K562 (cell line): ENCODE data around the gene KAZALD1. TPM values are rescaled to one million over a fixed set of nuclear protein-coding genes. Genes with fewer than 3 reads are reported as not detected.

Source experiments
- ATAC-seq: fragments of 200-7000 bp; cut with Tn5 transposase; 3 replicates; pipeline ENCODE4 v1.9.1; 2020; ENCODE audit warnings: moderate library complexity
- BruUV-seq: library from RNA; stranded (reverse); fragments of 400-500 nt; replicated peaks from 2 replicates; lab custom pipeline; 2021; lab: Mats Ljungman, UMichigan
- CTCF ChIA-PET: fragments of 300-600 bp; formaldehyde crosslinking; extraction: SDS; loops from one replicate; lab custom pipeline; 2021; ENCODE audit warnings: low intra/inter-chr PET ratio; lab: Yijun Ruan, JAX
- POLR2A ChIA-PET: fragments of 300-600, 350-650 bp; sonication (Branson Sonifier 250); formaldehyde crosslinking; extraction: SDS; loops from one replicate; lab custom pipeline; 2021; ENCODE audit warnings: antibody characterized with exemption, inconsistent platforms; lab: Yijun Ruan, JAX
- DNase-seq, 4 experiments: peaks; one replicate each; pipeline versions ENCODE4 v3.0.0 to v3.0.0-alpha.2; 2011 to 2018; ENCODE audit warnings: low spot score in 3 of 4, mixed read lengths in 3 of 4; ENCODE audit errors: extremely low read depth in 1 of 4
- FAIRE-seq: peaks from 2 replicates; lab custom pipeline; 2011; peaks lifted over from hg19 to GRCh38; lab: Jason Lieb, UNC
- H2AFZ ChIP-seq: 2 replicates; pipeline ENCODE4 v1.6.0; 2011; ENCODE audit warnings: low read depth, low read length, control low read depth, inconsistent platforms
- H3K27ac ChIP-seq: fragments of 200-600 bp; 3 replicates; pipeline ENCODE4 v1.8.0; 2011; ENCODE audit warnings: low read depth, mild to moderate bottlenecking, control low read depth, inconsistent platforms, low read length, moderate library complexity, mixed read lengths; ENCODE audit errors: extremely low read depth
- H3K27me3 ChIP-seq, 2 experiments: fragments of 300-600 bp in 1 of 2; 2 replicates in 1 of 2; 3 replicates in 1 of 2; pipeline versions ENCODE4 v1.6.0 to v1.8.0; 2011; ENCODE audit warnings: inconsistent platforms in 2 of 2, low read length in 2 of 2, mild to moderate bottlenecking in 1 of 2, mixed read lengths in 1 of 2, moderate library complexity in 1 of 2; ENCODE audit not compliant: control insufficient read depth in 2 of 2, insufficient read depth in 2 of 2
- H3K36me3 ChIP-seq: fragments of 300-600 bp; 3 replicates; pipeline ENCODE4 v1.8.0; 2011; ENCODE audit warnings: mild to moderate bottlenecking, low read length, inconsistent platforms; ENCODE audit not compliant: control insufficient read depth, insufficient read depth
- H3K4me1 ChIP-seq, 2 experiments: fragments of 200-600 bp in 1 of 2; replicated peaks in 1 of 2; 2 replicates in 1 of 2; 3 replicates in 1 of 2; pipeline versions ENCODE4 v1.5.1 to v1.8.0; 2011; ENCODE audit warnings: inconsistent platforms in 2 of 2, low read length in 2 of 2, mild to moderate bottlenecking in 1 of 2, mixed read lengths in 1 of 2, moderate library complexity in 1 of 2; ENCODE audit not compliant: control insufficient read depth in 2 of 2, insufficient read depth in 2 of 2
- H3K4me2 ChIP-seq: 2 replicates; pipeline ENCODE4 v1.6.1; 2011; ENCODE audit warnings: low read length, control low read depth, inconsistent platforms, mixed read lengths; ENCODE audit not compliant: insufficient read depth
- H3K4me3 ChIP-seq: fragments of 200-600 bp; sonication (generic), shearing (Covaris generic); 2 replicates; pipeline ENCODE4 v1.5.1; 2016; ENCODE audit warnings: control low read depth, inconsistent platforms
- H3K79me2 ChIP-seq: fragments of 200-600 bp; 3 replicates; pipeline ENCODE4 v1.8.0; 2011; ENCODE audit warnings: low read length, inconsistent platforms; ENCODE audit not compliant: control insufficient read depth, insufficient read depth
- H3K9ac ChIP-seq, 2 experiments: 2 replicates each; pipeline versions ENCODE4 v1.6.0 to v1.6.1; 2011; ENCODE audit warnings: low read depth in 2 of 2, low read length in 2 of 2, control low read depth in 1 of 2, inconsistent platforms in 1 of 2, mild to moderate bottlenecking in 1 of 2, mixed read lengths in 1 of 2; ENCODE audit not compliant: insufficient read depth in 1 of 2
- H3K9me1 ChIP-seq: one replicate; pipeline ENCODE4 v1.6.0; 2011; ENCODE audit warnings: inconsistent platforms, mild to moderate bottlenecking, low read length, moderate library complexity; ENCODE audit not compliant: control insufficient read depth, insufficient read depth
- H3K9me3 ChIP-seq: replicated peaks from 2 replicates; pipeline ENCODE4 v1.5.1; 2011; ENCODE audit warnings: low read depth, low read length, inconsistent platforms; ENCODE audit not compliant: control insufficient read depth, insufficient read depth
- H4K20me1 ChIP-seq: replicated peaks from 2 replicates; pipeline ENCODE4 v1.6.1; 2011; ENCODE audit warnings: low read length, inconsistent platforms, mixed read lengths; ENCODE audit not compliant: control insufficient read depth, insufficient read depth
- ARID1B ChIP-seq: fragments of 450-650 bp; IDR thresholded peaks from 2 replicates; pipeline ENCODE4 v1.6.1; 2016; ENCODE audit warnings: antibody characterized with exemption, mild to moderate bottlenecking, inconsistent platforms
- DACH1 ChIP-seq: fragments of 450-650 bp; IDR thresholded peaks from 2 replicates; pipeline ENCODE4 v1.6.1; 2018; ENCODE audit not compliant: partially characterized antibody
- KLF6 ChIP-seq: fragments of 250-450 bp; sonication (Bioruptor Pico); IDR thresholded peaks from 2 replicates; pipeline ENCODE4 v1.4.0; 2020; ENCODE audit warnings: mild to moderate bottlenecking, moderate library complexity, borderline replicate concordance
- MEIS2 ChIP-seq: fragments of 450-650 bp; IDR thresholded peaks from 2 replicates; pipeline ENCODE4 v1.6.1; 2014; ENCODE audit warnings: mild to moderate bottlenecking; ENCODE audit not compliant: partially characterized antibody
- NFIC ChIP-seq: fragments of 450-650 bp; IDR thresholded peaks from 2 replicates; pipeline ENCODE4 v1.6.1; 2017; ENCODE audit warnings: mild to moderate bottlenecking, inconsistent platforms
- NR0B1 ChIP-seq: fragments of 450-650 bp; IDR thresholded peaks from one replicate; pipeline ENCODE4 v1.6.1; 2018; ENCODE audit warnings: mild to moderate bottlenecking, moderate library complexity; ENCODE audit not compliant: partially characterized antibody
- NR3C1 ChIP-seq: sonication (generic); formaldehyde crosslinking; IDR thresholded peaks from 2 replicates; pipeline ENCODE4 v1.8.1; 2022; ENCODE audit warnings: missing genetic modification reagents
- RREB1 ChIP-seq: fragments of 250-450 bp; sonication (Bioruptor Pico); IDR thresholded peaks from 2 replicates; pipeline ENCODE4 v1.4.0; 2020
- SETDB1 ChIP-seq: IDR thresholded peaks from one replicate; pipeline ENCODE4 v1.6.1; 2012; ENCODE audit warnings: low read length, control low read depth, inconsistent platforms
- STAT5A ChIP-seq: IDR thresholded peaks from 2 replicates; pipeline ENCODE4 v1.6.1; 2012; ENCODE audit warnings: low read length, inconsistent platforms, borderline replicate concordance
- TFAM ChIP-seq: fragments of 250-450 bp; sonication (Bioruptor Pico); conservative IDR thresholded peaks from 2 replicates; pipeline ENCODE4 v1.5.0; 2021; ENCODE audit warnings: mild to moderate bottlenecking, moderate library complexity
- ZNF354B ChIP-seq: fragments of 250-450 bp; sonication (Bioruptor Pico); IDR thresholded peaks from 2 replicates; pipeline ENCODE4 v1.4.0; 2020
- ZNF41 ChIP-seq: fragments of 250-450 bp; sonication (Bioruptor Pico); conservative IDR thresholded peaks from 2 replicates; pipeline ENCODE4 v1.4.0; 2020; ENCODE audit warnings: mild to moderate bottlenecking
- ZSCAN29 ChIP-seq: fragments of 450-650 bp; IDR thresholded peaks from 2 replicates; pipeline ENCODE4 v1.6.1; 2017
- WGBS: fragments of 100-300 bp; shearing (Covaris generic); methylation state at CpG from one replicate; pipeline ENCODE4 v1.1.6; 2016; ENCODE audit warnings: low coverage, mixed read lengths; ENCODE audit not compliant: insufficient coverage; ENCODE audit errors: missing lambda C conversion rate; 5-methylcytosine and 5-hydroxymethylcytosine counted together
- in situ Hi-C: fragments of 300-500 bp; cut with MboI; formaldehyde crosslinking; loops from 4 replicates; pipeline ENCODE4 v1.15.0; 2018; ENCODE audit warnings: inconsistent platforms, mixed read lengths
- intact Hi-C: fragments of 100-400 bp; cut with micrococcal nuclease; formaldehyde crosslinking; loops from 2 replicates; pipeline ENCODE4 v1.14.2; 2022
- polyA plus RNA-seq, 8 experiments: library from polyadenylated mRNA; depleted of rRNA in 4 of 8; stranded (reverse) in 5 of 8; unstranded in 3 of 8; fragments of >200 nt; fragmentation: Nextera tagmentation in 2 of 8; fragmentation: Illumina TruSeq in 1 of 8; extraction: Ambion mirVana in 2 of 8; extraction: Trizol in 1 of 8; gene quantifications; 2 replicates each; pipeline versions ENCODE4 v1.2.1 to v1.2.3, GENCODE V29; 2011 to 2014; ENCODE audit warnings: inconsistent platforms in 1 of 8, missing spikeins in 1 of 8
- total RNA-seq, 7 experiments: library from RNA; depleted of rRNA in 6 of 7; stranded (reverse); fragments of >200 nt in 6 of 7; fragmentation: Illumina TruSeq in 2 of 7; extraction: Trizol in 2 of 7; gene quantifications; 2 replicates each; pipeline versions ENCODE4 v1.2.1 to v1.2.3, GENCODE V29; 2011 to 2021; ENCODE audit warnings: low replicate concordance in 1 of 7
- TF ChIP-seq, protein P1 (sequence below): sonication (generic); formaldehyde crosslinking; IDR thresholded peaks from 2 replicates; pipeline ENCODE4 v1.9.0; 2022; ENCODE audit warnings: mild to moderate bottlenecking, missing genetic modification reagents

Gene KAZALD1
- total and polyA plus RNA-seq, 9 of the 15 experiments (the other 6 are each of a cell fraction or from before 2014, with no cell fraction given), result 0.15 to 10.0 (median 4.9) TPM

- WGBS, result under 1% methylated on average over 35 of the region's 63 CpGs
- H3K9me1 ChIP-seq, result no peaks in the 10 kb centered on the region
- no TSS peak for BruUV-seq
- peak overlapping the region; percentile 93 for H3K4me2 ChIP-seq
- H3K4me1 ChIP-seq, result peaks cover 42 to 68% of the 10 kb centered on the region in 2 experiments
- H3K36me3 ChIP-seq, result peaks cover 6% of the 10 kb centered on the region; the same call in 1 of the 3 replicates
- DNase-seq (peak; percentile 52 to 78 (median 66)), FAIRE-seq (peak; percentile 15), ATAC-seq (peak; percentile 62)
- peak overlapping the region; percentile 53 for H3K4me3 ChIP-seq
- CTCF ChIA-PET, result interaction anchor here (0.8 to 0.9 kb wide), 2 partner anchors 22 to 69 kb away, joined by 3 read pairs; no protein-coding TSS in a partner anchor
- POLR2A ChIA-PET, result interaction anchor here (0.8 to 1.8 kb wide), 7 partner anchors 9 to 33 kb away, joined by 3 to 7 read pairs (median 3); no protein-coding TSS in a partner anchor
- peak overlapping the region; percentile 100 for H3K27ac ChIP-seq
- peaks cover 57% of the 10 kb centered on the region for H3K79me2 ChIP-seq
- H3K27me3 ChIP-seq, result no peaks in the 10 kb centered on the region
- in situ Hi-C loops, result no loop called here
- H2AFZ ChIP-seq, result peak overlapping the region; percentile 82
- intact Hi-C loops, result loop anchor here (10.0 kb wide), 2 partner anchors 48 to 992 kb away; partner anchors contain the start of gene ARMH3
- no peaks in the 10 kb centered on the region for H4K20me1 ChIP-seq
- no peaks in the 10 kb centered on the region for H3K9me3 ChIP-seq
- peak overlapping the region; percentile 96 to 99 for H3K9ac ChIP-seq
- TF ChIP-seq SETDB1 (no peak), NR3C1 (CRISPR knock-in tag) (peak; percentile 56; the same call in 1 of the 2 replicates), TFAM (CRISPR knock-in tag) (no peak), STAT5A (no peak), ZNF354B (no peak), ARID1B (no peak; the same call in 1 of the 2 replicates), NFIC (peak; percentile 97), RREB1 (CRISPR knock-in tag) (0 out of 2 replicates have a peak, but pooled peaks have one; percentile 20), MEIS2 (no peak), KLF6 (no peak), ZSCAN29 (no peak), ZNF41 (no peak), DACH1 (no peak), NR0B1 (no peak)
- TF ChIP-seq, protein P1, sequence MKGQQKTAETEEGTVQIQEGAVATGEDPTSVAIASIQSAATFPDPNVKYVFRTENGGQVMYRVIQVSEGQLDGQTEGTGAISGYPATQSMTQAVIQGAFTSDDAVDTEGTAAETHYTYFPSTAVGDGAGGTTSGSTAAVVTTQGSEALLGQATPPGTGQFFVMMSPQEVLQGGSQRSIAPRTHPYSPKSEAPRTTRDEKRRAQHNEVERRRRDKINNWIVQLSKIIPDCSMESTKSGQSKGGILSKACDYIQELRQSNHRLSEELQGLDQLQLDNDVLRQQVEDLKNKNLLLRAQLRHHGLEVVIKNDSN, result no peak
These were observed 652 bp downstream of the KAZALD1 start for GRCh38 chr10:101062232-101063049.
